HG02763 (cell line): ENCODE data around the gene SIRT2.
"Not testable (repeated sequence)": the region's sequence is repeated elsewhere in the genome, so short reads cannot be mapped to it uniquely, and the experiment has no call there.

Experiments used
- ATAC-seq: cut with Tn5 transposase; IDR thresholded peaks from one replicate; pipeline ENCODE4 v1.9.1; 2021; ENCODE audit warnings: mild to moderate bottlenecking, moderate library complexity; ENCODE audit not compliant: unreplicated experiment

Gene SIRT2

DNA sequence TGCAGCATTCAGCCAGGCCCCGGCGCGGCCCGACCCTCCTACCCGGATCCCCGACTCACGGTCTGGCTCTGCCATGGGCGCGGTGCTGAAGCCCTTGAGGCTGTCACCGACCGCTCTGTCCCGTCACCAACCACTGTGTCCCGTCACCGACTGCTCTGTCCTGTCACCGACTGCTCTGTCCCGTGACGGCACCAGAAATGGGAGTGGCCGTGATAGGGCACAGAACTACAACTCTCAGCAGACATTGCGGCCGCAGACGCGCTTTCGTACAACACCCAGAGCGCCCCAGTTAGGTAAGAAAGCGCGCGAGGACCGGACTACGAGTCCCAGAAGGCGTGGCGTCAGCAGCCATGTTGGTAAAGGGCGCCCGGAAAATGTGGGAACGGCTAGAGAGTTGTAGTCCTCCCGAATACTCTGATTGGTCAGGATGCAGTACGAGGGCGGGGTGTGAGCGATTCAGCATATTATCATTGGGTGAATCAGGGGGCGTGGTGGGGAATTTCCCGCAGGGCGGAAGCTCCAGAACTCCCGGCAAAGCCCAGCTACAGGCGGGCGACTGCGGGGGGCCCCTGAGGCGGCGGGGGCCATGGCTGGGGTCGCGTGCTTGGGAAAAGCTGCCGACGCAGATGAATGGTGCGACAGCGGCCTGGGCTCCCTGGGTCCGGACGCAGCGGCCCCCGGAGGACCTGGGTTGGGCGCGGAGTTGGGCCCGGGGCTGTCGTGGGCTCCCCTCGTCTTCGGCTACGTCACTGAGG lies at the start of gene SIRT2, which contains the start of gene NFKBIB:
Gene SIRT2, minus strand, starts transcription at position 172 of the 755 bp plus-strand sequence. Its CDS starts 97 bp downstream, at position 75.
Gene NFKBIB, plus strand, starts transcription at position 523 of the 755 bp plus-strand sequence. Its CDS starts 64 bp downstream, at position 587.
- ATAC-seq = peak; percentile 89

DNA sequence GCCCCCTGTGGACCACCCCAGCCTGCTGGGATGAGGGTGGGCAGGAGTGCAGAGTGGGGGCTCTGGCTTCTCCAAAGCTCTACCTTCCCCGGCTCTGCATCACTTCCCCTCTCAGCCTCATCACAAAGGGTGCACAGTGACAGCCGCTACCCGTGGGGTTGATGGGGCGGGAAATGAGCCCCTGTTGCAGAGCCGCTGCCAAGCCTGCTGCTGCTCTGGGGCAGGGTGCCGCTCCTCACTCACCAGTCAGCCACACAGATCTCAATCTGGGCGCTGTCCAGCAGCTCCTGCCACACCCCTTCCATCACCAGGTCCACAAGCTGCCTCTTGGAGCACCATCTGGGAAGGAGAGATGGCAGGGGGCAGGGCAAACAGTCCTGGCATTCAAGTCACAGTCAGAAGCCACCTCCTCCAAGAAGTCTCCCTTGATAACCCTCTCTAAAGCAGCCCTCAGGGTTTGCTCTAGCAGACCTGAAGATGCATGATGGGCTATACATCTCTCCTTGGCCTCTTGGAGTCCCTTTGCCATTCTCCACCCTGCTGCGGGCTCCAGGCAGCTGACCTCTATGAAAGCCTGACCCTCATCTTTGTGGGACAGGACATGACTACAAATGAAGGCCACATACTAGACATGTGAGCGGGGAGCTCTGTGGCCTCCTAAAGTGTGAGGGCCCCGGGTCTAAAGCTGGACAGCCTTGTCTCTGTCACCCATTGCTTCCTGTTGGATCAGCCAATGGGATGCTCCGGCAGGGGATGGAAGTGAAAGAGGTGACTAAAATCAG lies 47.0 kb upstream of the SIRT2 start:
- ATAC-seq = no peak

DNA sequence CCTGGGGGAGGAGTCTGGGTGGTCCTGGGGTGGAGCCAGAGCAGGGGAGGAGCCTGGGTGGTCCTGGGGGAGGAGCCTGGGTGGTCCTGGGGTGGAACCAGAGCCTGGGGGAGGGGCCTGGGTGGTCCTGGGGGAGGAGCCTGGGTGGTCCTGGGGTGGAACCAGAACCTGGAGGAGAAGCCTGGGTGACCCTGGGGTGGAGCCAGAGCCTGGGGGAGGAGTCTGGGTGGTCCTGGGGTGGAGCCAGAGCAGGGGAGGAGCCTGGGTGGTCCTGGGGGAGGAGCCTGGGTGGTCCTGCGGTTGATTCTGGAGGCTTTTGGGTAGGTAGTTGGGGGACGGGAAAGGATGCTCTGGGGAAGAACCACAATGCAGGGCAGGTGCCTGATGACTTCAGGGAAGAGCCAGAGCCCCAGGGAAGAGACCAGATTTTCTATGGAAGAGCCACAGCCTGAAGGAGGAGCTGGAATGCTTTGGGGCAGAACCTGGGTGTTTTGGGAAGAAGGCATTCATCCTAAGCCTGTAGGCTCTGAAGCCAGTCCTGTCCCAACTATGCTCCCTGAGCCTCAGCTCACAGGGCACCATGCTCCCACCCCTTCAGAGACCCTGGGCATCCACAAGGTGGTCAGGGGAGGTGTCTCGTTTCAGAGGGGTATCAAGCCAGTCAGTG lies 46.3 kb upstream of the SIRT2 start:
- ATAC-seq = no peak

DNA sequence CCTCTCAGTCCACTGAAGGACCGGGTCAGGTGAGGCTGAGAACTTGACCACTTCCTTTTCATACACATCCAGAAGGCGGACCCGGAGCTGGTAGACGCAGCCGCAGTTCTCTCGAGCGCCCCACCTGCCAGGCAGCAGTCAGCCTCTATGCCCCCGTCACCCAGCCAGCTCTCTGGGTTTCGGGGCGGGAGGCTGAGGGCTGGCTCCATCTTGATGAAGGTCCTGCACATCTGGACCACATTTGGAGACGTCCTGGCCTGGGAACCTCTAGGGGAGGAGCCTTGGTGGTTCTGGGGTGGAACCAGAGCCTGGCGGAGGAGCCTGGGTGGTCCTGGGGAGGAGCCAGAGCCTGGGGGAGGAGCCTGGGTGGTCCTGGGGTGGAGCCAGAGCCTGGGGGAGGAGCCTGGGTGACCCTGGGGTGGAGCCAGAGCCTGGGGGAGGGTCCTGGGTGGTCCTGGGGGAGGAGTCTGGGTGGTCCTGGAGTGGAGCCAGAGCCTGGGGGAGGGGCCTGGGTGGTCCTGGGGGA lies 45.6 kb upstream of the SIRT2 start:
- ATAC-seq = no peak

DNA sequence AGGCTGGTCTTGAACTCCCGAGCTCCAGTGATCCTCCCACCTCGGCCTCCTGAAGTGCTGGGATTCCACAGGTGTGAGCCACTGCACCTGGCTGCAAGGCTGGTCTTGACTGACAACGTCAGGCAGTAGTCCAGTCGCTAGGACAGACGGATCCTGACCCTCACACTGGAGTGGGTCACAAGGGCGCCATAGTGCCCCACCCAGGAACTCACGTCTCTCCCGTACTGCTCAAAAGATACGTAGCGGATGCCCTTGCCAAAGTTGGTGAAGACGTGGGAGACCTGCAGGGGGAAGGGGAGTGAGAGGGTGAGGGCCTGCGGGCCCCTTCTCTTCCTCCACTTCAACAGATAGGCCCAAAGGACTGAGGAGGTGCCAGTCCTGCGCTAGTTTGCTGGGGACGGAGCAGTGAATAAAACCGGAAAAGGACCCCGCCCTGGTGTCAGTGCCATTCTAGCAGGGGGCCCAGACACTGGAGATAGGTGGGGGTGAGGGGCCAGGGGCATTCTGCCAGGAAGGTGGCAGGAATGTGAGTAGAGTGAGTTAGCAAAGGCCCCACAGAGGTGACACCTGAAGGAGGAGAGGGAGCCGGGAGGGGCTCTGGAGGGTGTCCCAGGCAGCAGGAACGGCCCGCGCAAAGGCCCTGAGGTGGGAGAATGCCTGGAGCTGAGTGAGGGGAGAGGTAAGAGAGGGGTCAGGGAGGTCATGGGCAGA lies 43.2 kb upstream of the SIRT2 start:
- no peak for ATAC-seq

DNA sequence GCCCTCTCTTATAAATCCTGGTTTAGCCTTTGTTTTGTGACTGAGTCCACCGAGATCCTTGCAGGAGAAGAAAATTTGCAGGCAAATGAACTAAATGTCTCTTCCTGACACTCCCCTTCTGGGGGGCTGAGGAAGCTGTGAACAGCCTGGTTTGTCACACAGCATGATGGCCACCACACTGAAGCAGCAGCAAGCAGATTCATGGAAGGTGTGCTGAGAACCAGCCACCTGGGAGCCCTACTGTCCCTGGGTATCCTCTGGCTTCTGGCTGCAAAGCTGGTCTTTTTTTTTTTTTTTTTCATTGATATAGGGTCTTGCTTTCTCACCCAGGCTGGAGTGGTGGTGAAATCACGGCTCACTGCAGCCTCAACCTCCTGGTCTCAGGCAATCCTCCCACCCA lies 42.6 kb upstream of the SIRT2 start:
- ATAC-seq = no peak

DNA sequence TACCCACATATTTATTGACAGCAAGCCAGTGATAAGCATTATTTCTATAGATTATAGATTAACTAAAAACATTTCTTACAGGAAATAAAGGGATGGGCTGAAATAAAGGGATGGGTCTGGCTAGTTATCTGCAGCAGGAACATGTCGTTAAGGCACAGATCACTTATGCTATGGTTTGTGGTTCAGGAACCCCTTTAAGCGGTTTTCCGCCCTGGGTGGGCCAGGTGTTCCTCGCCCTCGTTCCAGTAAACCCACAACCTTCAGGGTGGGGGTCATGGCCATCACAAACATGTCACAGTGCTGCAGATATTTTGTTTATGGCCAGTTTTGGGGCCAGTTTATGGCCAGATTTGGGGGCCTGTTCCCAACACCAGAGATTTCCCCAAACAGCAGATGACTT lies 42.0 kb upstream of the SIRT2 start:
- not testable (repeated sequence) for ATAC-seq

DNA sequence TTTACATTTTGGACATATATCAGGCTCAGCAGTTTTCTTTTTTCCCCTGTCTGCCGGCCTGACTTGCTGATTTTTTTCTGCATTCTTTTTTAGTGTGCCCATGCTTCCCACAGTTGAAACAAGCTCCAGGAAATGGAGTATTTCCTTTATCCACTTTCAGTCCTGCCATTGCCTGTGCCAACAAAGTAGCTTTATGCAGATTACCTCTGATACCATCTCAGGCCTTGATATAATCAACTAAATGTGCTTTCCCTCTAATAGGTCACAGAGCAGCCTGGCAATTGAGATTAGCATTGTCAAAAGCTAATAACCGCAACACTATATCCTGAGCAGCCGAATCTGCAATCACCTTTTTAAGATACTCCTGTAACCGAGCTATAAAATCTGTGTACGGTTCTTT lies 40.5 kb upstream of the SIRT2 start:
- no peak for ATAC-seq

DNA sequence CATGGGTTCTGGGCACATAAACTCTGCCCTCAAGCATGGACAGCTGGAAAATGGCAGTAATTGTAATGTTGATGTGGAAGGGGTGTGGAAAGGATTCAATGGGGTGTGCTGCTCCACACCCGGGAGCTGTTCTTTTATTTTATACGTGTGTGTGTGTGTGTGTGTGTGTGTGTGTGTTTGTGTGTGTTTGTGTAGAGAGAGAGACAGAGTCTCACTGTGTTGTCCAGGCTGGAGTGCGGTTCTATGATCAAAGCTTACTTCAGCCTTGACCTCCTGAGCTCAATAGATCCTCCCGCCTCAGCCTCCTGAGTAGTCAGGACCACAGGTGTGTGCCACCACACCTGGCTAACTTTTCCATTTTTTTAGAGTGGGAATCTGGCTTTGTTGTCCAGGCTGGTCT lies 34.1 kb upstream of the SIRT2 start:
- ATAC-seq = no peak

DNA sequence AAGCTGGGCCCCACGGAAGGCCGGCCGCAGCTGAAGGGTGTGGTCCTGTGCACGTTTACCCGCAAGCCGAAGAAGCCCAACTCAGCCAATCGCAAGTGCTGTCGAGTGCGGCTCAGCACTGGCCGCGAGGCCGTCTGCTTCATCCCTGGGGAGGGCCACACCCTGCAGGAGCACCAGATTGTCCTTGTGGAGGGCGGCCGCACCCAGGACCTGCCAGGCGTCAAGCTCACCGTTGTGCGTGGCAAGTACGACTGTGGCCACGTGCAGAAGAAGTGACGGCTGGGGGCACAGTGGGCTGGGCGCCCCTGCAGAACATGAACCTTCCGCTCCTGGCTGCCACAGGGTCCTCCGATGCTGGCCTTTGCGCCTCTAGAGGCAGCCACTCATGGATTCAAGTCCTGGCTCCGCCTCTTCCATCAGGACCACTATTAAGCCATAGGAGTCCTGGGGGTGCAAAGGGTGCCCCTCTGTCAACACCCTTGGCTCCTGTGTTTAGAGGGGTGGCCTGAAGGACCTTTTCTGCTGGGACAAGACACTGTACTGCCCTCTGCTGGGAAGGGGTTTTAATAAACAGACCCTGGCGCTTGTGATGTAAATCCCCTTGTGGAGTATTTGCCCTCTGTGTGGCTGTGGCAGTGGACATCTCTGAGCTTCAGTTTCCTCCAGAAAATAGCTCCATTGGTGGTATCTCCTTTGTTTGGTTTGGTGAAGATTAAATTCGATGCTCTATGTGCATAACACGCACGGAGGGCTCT lies 33.2 kb upstream of the SIRT2 start:
- no peak for ATAC-seq

DNA sequence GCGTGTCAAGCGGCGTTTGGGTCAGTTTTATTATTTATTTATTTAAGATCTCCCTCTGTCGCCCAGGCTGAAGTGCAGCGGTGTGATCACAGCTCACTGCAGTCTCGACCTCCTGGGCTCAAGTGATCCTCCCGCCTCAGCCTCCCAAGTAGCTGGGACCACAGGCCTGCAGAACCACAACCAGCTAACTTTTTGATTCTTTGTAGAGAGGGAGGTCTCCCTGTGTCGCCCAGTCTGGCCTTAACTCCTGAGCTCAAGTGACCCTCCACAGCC lies 32.0 kb upstream of the SIRT2 start:
- ATAC-seq = no peak

DNA sequence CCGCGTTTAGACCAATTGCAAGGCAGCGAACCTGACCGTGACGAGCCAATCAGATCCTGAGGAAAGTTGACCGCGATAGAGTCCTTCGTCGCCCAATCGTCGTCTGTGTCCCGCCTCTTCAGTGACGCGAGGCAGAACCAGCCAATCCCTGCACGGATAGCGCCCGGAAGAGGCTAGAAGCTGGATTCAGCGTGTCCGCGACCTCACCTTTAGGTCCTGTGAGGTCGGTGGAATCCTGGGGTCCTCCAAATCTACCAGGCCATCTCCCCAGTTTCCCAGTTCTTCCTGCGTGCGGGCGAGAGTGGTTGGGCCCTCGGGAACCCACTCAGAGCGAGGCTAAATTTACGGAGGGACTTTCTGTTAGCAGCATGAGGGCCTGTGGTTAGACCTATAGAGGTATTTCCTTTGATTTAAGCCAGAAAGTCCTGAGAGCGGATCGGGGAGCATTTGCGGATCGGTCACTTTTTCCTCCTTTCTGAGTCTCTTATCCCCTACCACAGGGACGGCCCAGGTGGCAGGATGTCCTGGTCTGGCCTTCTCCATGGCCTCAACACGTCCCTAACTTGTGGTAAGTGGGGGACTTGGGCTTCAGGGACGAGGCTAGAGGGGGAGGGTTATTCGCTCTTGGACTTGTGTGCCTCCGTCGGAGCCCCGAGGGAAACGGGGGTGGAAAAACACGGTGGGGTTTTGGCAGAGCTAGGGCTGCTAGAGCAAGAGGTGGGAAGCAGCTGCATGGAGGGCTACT lies 31.5 kb upstream of the SIRT2 start, which contains the start of gene MRPS12:
Gene MRPS12, plus strand, starts transcription at position 169 of the 745 bp plus-strand sequence. Its CDS starts 351 bp downstream, at position 520.
- ATAC-seq = peak; percentile 93

DNA sequence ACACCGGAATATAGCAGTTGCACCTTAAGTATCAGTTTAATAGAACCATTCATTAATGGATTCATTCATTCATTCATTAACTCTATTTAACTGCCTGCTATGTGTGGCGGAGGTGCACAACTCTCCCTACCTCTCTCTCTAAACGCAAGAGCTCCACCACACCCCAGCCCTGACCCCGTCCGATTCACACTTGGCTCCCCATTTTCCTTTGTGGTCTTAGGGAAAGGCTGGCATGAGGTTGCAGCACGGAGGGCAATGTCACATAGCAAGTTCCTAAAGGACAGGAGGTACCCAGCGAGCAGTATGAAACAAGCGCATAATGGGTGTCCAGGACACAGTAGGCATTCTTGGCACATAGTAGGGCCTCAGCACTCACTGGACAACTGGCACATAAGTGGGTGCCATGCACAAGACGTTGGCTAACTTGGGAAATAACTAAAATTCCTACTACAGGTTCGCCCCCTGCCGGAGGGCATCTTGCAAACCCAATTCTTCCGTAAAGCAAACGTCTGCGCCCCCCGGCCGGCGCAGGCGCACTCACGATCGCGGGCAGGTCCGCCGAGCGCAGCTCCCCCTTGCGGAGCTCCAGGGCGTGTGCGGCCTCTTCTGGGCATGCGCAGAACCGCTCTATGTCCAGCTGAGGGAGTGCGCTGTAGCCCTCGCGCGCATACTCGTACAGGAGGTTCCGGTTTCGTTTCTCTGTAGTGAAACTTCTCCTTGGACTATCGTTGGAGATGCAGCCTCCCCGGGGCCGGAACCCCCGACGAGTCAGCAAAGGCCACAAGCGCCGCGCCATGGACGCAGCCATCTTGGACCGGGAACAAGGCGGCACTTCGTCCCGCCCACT lies 30.7 kb upstream of the SIRT2 start, which contains the start of gene SARS2:
Gene SARS2, minus strand, starts transcription at position 835 of the 847 bp plus-strand sequence. Its CDS starts 27 bp downstream, at position 808.
- ATAC-seq = peak; percentile 74

DNA sequence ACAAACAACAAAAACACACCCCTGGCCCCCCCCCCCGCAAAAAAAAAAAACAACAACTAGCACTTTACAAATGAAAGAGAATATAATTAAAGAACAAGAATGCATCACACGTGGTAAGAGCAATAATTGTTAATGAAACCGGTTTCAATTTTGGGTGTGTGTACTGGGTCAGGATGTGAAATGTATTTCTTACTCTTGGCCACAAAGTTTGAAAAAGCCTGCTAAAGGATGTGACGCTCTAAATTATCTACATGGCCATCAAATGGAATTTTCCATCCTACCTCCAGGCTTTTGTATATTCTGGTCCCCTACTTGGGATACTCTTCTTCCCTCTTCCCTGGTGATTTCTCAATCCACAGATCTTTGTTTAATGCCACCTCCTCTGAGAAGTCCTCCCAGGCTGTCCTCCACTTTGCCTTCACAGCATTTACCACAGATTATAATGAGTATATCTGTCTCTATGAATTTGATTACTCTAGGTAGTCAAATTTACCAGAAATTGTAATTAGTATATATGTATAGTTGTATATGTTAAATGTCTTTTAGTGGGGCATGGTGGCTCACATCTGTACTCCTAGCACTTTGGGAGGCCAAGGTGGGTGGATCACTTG lies 29.1 kb upstream of the SIRT2 start:
- no peak for ATAC-seq

DNA sequence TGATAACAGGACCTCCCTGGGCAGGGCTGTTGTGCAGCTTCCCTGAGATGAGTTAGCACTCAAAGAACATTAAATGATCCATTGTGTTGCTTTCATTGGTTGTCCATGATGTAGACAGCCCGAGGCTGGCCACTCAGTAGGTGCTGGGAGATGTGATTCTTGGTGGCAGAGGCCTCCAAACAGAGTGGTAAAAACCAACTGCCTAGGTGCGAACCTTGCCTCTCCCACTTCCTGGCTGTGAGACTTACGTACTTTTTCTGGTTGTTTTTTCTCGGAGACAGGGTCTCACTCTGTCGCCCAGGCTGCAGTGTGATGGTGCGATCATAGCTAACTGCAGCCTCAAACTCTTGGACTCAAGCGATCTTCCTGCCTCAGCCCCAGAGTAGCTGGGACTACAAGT lies 25.0 kb upstream of the SIRT2 start:
- ATAC-seq = no peak

DNA sequence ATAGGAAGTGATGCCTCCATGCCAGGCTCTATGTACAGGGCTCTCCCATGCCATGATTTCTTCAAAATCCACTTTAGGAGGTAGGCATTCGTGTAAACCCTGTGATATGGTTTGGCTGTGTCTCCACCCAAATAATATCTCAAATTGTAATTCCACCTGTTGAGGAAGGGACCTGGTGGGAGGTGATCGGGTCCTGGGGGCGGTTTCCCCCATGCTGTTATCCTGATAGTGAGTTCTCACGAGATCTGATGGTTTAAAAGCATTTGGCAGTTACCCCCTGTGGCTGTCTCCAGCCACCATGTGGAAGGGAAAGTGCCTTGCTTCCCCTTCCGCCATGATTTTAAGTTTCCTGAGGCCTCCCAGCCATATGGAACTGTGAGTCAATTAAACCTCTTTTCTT lies 23.1 kb upstream of the SIRT2 start:
- no peak for ATAC-seq

DNA sequence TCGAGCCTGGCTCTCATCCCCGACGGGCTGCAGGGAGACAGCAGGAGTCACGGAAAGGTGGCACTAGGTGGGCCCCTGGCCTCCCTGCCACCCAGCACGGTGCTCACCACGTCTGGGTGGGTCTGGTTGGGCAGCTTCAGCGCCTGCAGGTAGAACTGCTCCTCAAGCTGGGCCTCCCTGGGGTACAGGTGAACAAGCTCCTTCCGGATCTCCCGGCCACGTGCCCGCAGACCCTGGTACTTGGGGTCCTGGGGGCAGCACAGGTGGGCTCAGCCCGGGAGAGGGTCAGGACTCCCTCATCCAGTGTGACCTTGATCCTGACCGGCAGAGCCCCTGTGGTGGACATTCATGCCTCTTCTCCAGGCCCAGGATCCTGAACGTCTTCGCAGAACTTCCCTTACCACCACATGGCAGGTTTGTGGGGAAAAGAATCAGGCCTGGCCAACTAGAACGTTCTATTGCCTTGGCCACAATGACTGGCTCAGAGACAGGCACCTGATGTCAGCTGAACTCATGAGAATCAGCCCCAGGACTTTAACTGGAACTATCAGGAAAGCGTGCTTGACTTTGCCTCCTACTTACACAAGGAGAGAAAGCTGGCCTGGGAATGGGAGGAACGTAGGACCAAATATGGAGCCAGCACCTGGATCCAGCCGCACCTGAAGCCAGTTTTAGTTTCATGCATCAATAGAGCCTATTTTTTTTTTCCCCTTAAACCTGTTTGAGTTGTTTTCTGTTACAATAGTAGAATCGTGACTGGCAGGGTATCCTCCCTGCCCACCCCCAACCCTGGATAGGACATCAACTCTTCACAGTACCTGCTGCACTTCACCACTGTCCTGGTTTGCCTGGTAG lies 22.2 kb upstream of the SIRT2 start:
- ATAC-seq = no peak
